ENCODE results near the gene LYPLA2.

- TF ChIP-seq, protein P1, sequence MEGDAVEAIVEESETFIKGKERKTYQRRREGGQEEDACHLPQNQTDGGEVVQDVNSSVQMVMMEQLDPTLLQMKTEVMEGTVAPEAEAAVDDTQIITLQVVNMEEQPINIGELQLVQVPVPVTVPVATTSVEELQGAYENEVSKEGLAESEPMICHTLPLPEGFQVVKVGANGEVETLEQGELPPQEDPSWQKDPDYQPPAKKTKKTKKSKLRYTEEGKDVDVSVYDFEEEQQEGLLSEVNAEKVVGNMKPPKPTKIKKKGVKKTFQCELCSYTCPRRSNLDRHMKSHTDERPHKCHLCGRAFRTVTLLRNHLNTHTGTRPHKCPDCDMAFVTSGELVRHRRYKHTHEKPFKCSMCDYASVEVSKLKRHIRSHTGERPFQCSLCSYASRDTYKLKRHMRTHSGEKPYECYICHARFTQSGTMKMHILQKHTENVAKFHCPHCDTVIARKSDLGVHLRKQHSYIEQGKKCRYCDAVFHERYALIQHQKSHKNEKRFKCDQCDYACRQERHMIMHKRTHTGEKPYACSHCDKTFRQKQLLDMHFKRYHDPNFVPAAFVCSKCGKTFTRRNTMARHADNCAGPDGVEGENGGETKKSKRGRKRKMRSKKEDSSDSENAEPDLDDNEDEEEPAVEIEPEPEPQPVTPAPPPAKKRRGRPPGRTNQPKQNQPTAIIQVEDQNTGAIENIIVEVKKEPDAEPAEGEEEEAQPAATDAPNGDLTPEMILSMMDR (IDR thresholded peaks at IDR 0.05): no peak
- TF ChIP-seq POLR2A (IDR thresholded peaks at IDR 0.05): no peak
Measured at GRCh38 chr1:23843644-23844043, 52.7 kb downstream of the LYPLA2 start.
